VCaP (cell line): ENCODE data around the gene TM4SF1.

ENCODE experiments used
- H3K27ac ChIP-seq: fragments of 450-650 bp; 2 replicates; pipeline ENCODE4 v1.5.1; 2017
- TF ChIP-seq, protein P1 (sequence below): fragments of 450-650 bp; conservative IDR thresholded peaks from 2 replicates; pipeline ENCODE4 v1.5.1; 2017; ENCODE audit warnings: mild to moderate bottlenecking, moderate library complexity

Gene TM4SF1

DNA sequence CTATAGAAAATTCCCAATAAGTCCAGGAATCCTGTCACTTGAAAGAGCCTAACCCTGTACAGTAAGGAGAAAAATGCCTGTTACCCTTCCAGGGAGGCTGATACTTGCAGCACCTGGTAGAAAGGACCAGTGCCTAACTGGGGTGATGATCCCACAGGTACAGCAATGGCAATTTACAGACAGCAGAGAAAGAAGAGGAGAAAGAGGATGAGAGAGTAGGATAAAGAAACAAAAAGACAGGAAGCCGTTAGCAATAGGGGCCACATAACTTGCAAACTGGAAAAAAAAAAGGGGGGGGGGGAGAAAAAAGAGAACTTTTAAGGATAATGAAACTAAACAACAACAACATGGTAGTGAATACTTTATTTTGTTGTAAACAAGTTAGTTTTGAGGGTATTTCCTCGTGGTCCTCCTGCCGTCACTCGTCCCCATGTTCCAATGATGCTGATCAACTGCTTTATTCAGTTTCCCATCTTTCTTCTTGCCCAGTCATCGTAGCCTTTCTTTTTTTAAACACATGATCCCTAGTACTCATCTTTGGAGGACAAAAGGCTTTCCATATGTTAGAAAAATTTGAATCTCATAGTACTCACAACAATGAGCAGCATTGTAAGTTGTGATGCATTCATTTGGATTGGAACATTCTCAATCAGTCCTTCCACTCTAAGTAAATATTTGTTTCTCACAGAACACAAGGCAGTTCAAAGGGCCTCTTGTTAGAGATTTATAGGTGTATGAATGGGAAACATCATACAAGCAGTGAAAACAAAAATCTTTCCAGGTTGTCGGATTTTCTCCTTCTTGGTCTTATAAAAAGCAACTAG is 8.6 kb downstream of the TM4SF1 start:
- TF ChIP-seq, protein P1, sequence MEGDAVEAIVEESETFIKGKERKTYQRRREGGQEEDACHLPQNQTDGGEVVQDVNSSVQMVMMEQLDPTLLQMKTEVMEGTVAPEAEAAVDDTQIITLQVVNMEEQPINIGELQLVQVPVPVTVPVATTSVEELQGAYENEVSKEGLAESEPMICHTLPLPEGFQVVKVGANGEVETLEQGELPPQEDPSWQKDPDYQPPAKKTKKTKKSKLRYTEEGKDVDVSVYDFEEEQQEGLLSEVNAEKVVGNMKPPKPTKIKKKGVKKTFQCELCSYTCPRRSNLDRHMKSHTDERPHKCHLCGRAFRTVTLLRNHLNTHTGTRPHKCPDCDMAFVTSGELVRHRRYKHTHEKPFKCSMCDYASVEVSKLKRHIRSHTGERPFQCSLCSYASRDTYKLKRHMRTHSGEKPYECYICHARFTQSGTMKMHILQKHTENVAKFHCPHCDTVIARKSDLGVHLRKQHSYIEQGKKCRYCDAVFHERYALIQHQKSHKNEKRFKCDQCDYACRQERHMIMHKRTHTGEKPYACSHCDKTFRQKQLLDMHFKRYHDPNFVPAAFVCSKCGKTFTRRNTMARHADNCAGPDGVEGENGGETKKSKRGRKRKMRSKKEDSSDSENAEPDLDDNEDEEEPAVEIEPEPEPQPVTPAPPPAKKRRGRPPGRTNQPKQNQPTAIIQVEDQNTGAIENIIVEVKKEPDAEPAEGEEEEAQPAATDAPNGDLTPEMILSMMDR = no peak
- peak overlapping the region; percentile 55 for H3K27ac ChIP-seq

DNA sequence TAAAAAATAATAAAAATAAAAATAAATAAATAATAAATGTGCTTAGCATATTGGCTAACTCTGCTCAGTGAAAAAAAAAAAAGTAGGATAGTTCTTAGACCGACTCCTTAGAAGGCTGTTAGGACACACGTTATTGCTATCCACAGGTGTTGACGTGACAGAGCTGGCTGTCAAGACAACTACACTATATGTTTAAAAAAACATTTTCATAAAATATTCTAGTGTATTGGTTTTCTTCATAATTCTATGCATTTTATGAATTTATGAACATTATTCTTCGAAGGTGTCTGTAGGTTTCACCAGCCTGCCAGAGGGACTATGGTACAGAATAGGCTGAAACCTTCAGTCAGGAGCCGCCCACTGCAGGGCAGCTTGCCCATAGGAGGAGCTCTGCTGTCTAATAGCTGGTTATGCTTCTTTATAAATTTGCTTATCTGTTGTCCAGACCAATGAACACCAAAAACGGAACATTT is 9.2 kb downstream of the TM4SF1 start:
- TF ChIP-seq, protein P1 = no peak
- H3K27ac ChIP-seq = peak overlapping the region; percentile 55

DNA sequence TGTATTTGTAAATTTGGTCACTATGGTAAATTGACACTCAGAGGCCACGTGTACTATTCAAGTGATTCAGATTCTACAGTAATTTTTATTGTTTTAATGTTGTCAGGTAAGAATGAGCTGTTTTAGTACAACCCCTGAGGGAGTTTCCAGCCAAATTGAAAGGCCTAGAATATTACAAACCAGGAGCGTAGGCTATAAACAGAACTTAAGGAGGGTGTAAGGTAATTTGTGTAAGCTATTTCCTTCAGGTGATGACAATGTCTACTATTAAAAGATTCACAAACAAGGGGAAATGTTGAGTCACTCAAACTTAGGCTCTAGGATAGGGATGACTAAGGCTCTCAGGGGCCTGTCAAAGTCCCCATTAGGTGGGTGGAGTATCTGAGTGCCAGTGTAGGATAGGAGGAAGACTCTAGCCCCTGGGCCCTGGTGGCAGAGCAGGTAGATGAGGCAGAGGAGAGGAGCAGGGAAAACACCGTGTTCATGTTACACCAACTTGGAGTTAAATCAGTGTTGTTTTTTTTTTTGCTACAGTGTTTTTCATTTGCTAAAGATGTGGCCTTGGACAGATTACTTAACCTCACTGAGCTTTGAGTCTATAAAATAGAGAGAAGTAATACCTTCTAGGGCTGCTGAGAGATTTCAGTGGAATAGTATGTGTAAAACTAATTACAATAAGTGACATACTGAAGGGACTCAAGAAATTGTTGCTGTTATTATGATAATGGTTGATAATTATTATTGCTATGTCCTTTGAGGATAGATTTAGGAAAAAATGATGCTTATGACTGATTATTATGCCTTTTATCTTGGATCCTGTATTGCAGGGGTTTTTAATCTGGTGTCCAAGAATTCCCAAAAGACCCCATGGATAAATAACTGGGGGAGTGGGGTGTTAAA is 10.3 kb downstream of the TM4SF1 start:
- H3K27ac ChIP-seq = no peak overlapping the region
- TF ChIP-seq, protein P1 = no peak

DNA sequence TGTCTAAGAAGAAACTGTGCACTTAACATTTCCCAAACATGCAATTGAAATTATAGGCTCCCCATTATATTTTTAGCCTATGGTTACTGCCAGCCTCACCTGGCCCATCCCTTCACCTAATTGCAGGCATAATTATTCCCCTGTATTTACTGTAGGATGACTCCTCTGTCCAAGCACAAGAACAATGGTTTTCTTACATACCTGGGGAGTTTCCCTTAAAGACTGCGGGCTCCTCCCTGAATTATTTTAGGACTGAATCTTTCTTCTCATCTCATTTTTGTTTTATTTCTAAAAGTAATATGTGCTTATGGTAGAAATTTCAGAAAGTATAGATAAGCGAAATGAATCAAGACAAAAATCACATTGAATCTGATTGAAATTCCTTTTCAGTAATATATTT is 11.4 kb downstream of the TM4SF1 start:
- TF ChIP-seq, protein P1 = no peak
- no peak overlapping the region for H3K27ac ChIP-seq

DNA sequence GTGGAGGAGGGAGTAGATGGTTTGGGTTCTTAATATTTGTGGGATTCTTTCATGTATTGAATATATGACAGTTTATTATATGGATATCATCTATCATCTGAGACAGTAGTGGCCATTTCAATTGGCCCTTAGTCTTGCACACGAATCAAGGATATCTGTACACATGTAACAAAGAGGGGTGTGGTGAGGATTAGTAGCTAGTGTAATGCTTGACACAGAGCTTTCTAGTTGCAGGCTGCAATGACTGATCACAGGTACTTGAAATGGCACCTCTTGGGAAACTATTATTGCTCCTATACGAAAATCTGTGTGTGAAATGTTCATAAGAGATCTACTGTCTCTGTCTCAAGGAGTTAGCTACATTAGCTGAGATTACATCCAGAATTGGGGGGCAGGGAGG is 12.8 kb downstream of the TM4SF1 start:
- H3K27ac ChIP-seq = no peak overlapping the region
- TF ChIP-seq, protein P1 = no peak

DNA sequence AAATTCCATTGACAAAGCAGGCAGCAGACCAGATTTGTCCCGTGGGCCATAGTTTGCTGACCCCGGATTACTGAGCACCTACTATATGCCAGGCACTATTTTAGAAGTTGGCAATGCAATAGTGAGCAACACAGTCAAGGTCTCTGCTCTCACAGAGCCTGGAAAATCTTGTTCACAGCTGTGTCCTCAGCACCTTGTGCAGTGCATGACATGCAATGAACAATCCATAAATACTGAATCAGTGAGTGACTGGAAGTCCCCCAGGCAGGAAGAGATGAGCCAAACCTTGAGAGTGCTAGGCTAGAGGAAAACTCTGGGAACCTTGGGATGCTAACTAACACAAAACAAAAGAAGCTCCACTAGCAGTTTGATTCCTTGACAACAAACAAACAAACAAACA is 14.4 kb downstream of the TM4SF1 start:
- TF ChIP-seq, protein P1 = no peak
- H3K27ac ChIP-seq = no peak overlapping the region

DNA sequence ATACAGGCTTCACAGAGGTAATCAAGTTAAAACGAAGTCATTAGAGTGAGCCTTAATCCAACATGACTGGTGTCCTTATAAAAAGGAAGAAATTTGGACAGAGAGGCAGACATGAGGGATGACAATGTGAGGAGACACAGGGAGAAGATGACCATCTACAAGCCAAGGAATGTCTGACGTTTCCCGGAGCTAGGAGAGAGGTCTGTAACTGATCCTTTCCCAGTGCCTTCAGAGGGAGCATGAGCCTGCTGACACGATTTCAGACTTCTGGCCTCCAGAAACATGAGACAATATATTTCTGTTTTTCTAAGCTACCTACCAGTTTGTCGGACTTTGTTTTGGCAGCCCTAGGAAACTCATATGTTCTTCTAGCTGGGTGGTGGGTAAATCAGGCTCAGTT is 15.1 kb downstream of the TM4SF1 start:
- TF ChIP-seq, protein P1 = no peak

More for the DNA sequence above, 15.1 kb downstream of the TM4SF1 start:
- no peak overlapping the region for H3K27ac ChIP-seq
